Measurements from ENCODE around the gene HMGCS1. TPM values are rescaled to one million over a fixed set of nuclear protein-coding genes. Genes with fewer than 3 reads are reported as not detected.
A peak's percentile ranks its signal among the peaks of the same experiment; 100 is the strongest.

HMGCS1 gene
- total and polyA plus RNA-seq, 9 of the 15 experiments (the other 6 are each of a cell fraction or from before 2014, with no cell fraction given): 43.7 to 337 (median 111) TPM

GRCh38 chr5:43320846-43321245 lies 7.6 kb upstream of the HMGCS1 start (continued):
- TF ChIP-seq TCF3 (CRISPR knock-in tag; IDR thresholded peaks at IDR 0.05) (peak; percentile 89), L3MBTL2 (IDR thresholded peaks at IDR 0.05) (no peak), TBP (optimal IDR thresholded peaks at IDR 0.05; ENCODE audit: low read depth, low read length) (no peak), FOXA3 (CRISPR knock-in tag; conservative IDR thresholded peaks at IDR 0.05 in 1 of 2, IDR thresholded peaks at IDR 0.05 in 1 of 2) (no peak), ZC3H4 (CRISPR knock-in tag; IDR thresholded peaks at IDR 0.05; ENCODE audit: borderline replicate concordance) (no peak), STAT5B (CRISPR knock-in tag; IDR thresholded peaks at IDR 0.05) (no peak), THAP12 (CRISPR knock-in tag; IDR thresholded peaks at IDR 0.05) (no peak), BHLHE40 (IDR thresholded peaks at IDR 0.05; ENCODE audit: low read length) (peak; percentile 49; the same call in 1 of the 2 replicates), VEZF1 (CRISPR knock-in tag; IDR thresholded peaks at IDR 0.05) (peak; percentile 58), MYNN (IDR thresholded peaks at IDR 0.05) (0 out of 2 replicates have a peak, but pooled peaks have one; percentile 26), MYNN (CRISPR knock-in tag; IDR thresholded peaks at IDR 0.05) (no peak), ZNF764 (CRISPR knock-in tag; IDR thresholded peaks at IDR 0.05; ENCODE audit: low read depth) (no peak), TAF15 (IDR thresholded peaks at IDR 0.05; ENCODE audit: low read depth, low read length) (no peak), RBM25 (IDR thresholded peaks at IDR 0.05; ENCODE audit: low read depth, low read length, severe bottlenecking) (no peak), NFIC (IDR thresholded peaks at IDR 0.05) (peak; percentile 76), MTA2 (IDR thresholded peaks at IDR 0.05; ENCODE audit: low read depth) (peak; percentile 72), SMARCA5 (IDR thresholded peaks at IDR 0.05) (no peak), SMAD2 (IDR thresholded peaks at IDR 0.05; ENCODE audit: low read depth, low read length) (no peak), RBM17 (IDR thresholded peaks at IDR 0.05; ENCODE audit: borderline replicate concordance, low read depth, low read length) (no peak), PHF21A (IDR thresholded peaks at IDR 0.05; ENCODE audit: borderline replicate concordance, low read depth) (0 out of 2 replicates have a peak, but pooled peaks have one; percentile 68), ZNF639 (CRISPR knock-in tag; conservative IDR thresholded peaks at IDR 0.05 in 1 of 2, IDR thresholded peaks at IDR 0.05 in 1 of 2) (no peak)
- TF ChIP-seq, protein P1, sequence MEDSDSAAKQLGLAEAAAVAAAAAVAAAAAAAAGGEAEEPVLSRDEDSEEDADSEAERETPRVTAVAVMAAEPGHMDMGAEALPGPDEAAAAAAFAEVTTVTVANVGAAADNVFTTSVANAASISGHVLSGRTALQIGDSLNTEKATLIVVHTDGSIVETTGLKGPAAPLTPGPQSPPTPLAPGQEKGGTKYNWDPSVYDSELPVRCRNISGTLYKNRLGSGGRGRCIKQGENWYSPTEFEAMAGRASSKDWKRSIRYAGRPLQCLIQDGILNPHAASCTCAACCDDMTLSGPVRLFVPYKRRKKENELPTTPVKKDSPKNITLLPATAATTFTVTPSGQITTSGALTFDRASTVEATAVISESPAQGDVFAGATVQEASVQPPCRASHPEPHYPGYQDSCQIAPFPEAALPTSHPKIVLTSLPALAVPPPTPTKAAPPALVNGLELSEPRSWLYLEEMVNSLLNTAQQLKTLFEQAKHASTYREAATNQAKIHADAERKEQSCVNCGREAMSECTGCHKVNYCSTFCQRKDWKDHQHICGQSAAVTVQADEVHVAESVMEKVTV (CRISPR knock-in tag; IDR thresholded peaks at IDR 0.05): no peak
